ENCODE measurements around the gene EFCAB11.

The EFCAB11 gene

GRCh38 chr14:89941830-89942377 is 12.6 kb downstream of the EFCAB11 start:
- no peak for TF ChIP-seq CTCF (IDR thresholded peaks at IDR 0.05; ENCODE audit: insufficient read depth, low read length, missing control alignments)
- CTCF ChIA-PET, result interaction anchor here (1.0 to 4.4 kb wide), 4 partner anchors 11 to 293 kb away, joined by 4 to 33 read pairs (median 10); no protein-coding TSS in a partner anchor
- no peak overlapping the region for H3K4me3 ChIP-seq (ENCODE audit: low read depth, low read length)
- no peak for DNase-seq (ENCODE audit: low read depth, low spot score)
- POLR2A ChIA-PET, result no interaction called here

- ChIA-PET CTCF (interaction anchor here (0.7 to 4.4 kb wide), 14 partner anchors 10 to 1269 kb away, joined by 3 to 47 read pairs (median 4); no protein-coding TSS in a partner anchor), POLR2A (no interaction called here)
- no peak for DNase-seq (ENCODE audit: low read depth, low spot score)
- no peak for TF ChIP-seq CTCF (IDR thresholded peaks at IDR 0.05; ENCODE audit: insufficient read depth, low read length, missing control alignments)
- H3K4me3 ChIP-seq (ENCODE audit: low read depth, low read length), result no peak overlapping the region
These were observed 17.8 kb downstream of the EFCAB11 start for GRCh38 chr14:89936654-89937185.

GRCh38 chr14:89933002-89933401 is 21.5 kb downstream of the EFCAB11 start:
- POLR2A ChIA-PET, result no interaction called here
- H3K4me3 ChIP-seq (ENCODE audit: low read depth, low read length), result no peak overlapping the region
- no peak for TF ChIP-seq CTCF (IDR thresholded peaks at IDR 0.05; ENCODE audit: insufficient read depth, low read length, missing control alignments)
- DNase-seq (ENCODE audit: low read depth, low spot score), result no peak
- CTCF ChIA-PET, result interaction anchor here (1.4 to 1.8 kb wide), 2 partner anchors 10 to 893 kb away, joined by 4 to 7 read pairs; no protein-coding TSS in a partner anchor

- POLR2A ChIA-PET, result no interaction called here
- CTCF ChIA-PET, result interaction anchor here (0.6 to 2.8 kb wide), 3 partner anchors 12 to 886 kb away, joined by 3 to 18 read pairs (median 3); no protein-coding TSS in a partner anchor
- H3K4me3 ChIP-seq (ENCODE audit: low read depth, low read length), result no peak overlapping the region
- TF ChIP-seq CTCF (IDR thresholded peaks at IDR 0.05; ENCODE audit: insufficient read depth, low read length, missing control alignments), result no peak
- no peak for DNase-seq (ENCODE audit: low read depth, low spot score)
These were observed 27.2 kb downstream of the EFCAB11 start for GRCh38 chr14:89927186-89927865.

GRCh38 chr14:89926694-89927093 is 27.8 kb downstream of the EFCAB11 start:
- POLR2A ChIA-PET, result no interaction called here
- CTCF ChIA-PET, result interaction anchor here (1.0 to 2.8 kb wide), 4 partner anchors 10 to 886 kb away, joined by 3 to 18 read pairs (median 4); no protein-coding TSS in a partner anchor
- DNase-seq (ENCODE audit: low read depth, low spot score), result no peak
- no peak overlapping the region for H3K4me3 ChIP-seq (ENCODE audit: low read depth, low read length)
- TF ChIP-seq CTCF (IDR thresholded peaks at IDR 0.05; ENCODE audit: insufficient read depth, low read length, missing control alignments), result no peak

- CTCF ChIA-PET, result interaction anchor here (1.2 to 2.8 kb wide), 6 partner anchors 9 to 897 kb away, joined by 3 to 18 read pairs (median 4); no protein-coding TSS in a partner anchor
- DNase-seq (ENCODE audit: low read depth, low spot score), result no peak
- no peak for TF ChIP-seq CTCF (IDR thresholded peaks at IDR 0.05; ENCODE audit: insufficient read depth, low read length, missing control alignments)
- POLR2A ChIA-PET, result no interaction called here
- H3K4me3 ChIP-seq (ENCODE audit: low read depth, low read length), result no peak overlapping the region
These were observed 30.3 kb downstream of the EFCAB11 start for GRCh38 chr14:89924268-89924667.
